HepG2 (cell line): ENCODE measurements around the gene AGBL3. TPM values are rescaled to one million over a fixed set of nuclear protein-coding genes. Genes with fewer than 3 reads are reported as not detected.

Source experiments
- ATAC-seq: fragments of 200-7000 bp; cut with Tn5 transposase; 3 replicates; pipeline ENCODE4 v1.9.1; 2020; ENCODE audit warnings: mild to moderate bottlenecking, moderate library complexity
- BruUV-seq: library from RNA; stranded (reverse); fragments of 400-500 nt; replicated peaks from 2 replicates; lab custom pipeline; 2021; lab: Mats Ljungman, UMichigan
- CTCF ChIA-PET: fragments of 300-600 bp; formaldehyde crosslinking; extraction: SDS; loops from one replicate; lab custom pipeline; 2021; ENCODE audit warnings: low total read pairs, inconsistent platforms, low intra/inter-chr PET ratio; lab: Yijun Ruan, JAX
- POLR2A ChIA-PET: fragments of 350-600 bp; sonication (Branson Sonifier 250); formaldehyde crosslinking; loops from one replicate; lab custom pipeline; 2020; ENCODE audit warnings: antibody characterized with exemption, inconsistent platforms; lab: Yijun Ruan, JAX
- DNase-seq: peaks from one replicate; pipeline ENCODE4 v3.0.0-alpha.2; 2015; ENCODE audit warnings: low spot score
- FAIRE-seq: peaks from 3 replicates; lab custom pipeline; 2011; peaks lifted over from hg19 to GRCh38; lab: Jason Lieb, UNC
- H2AFZ ChIP-seq: one replicate; pipeline ENCODE4 v1.6.1; 2011; ENCODE audit warnings: low read length, inconsistent platforms
- H3K27ac ChIP-seq: fragments of 300-600 bp; 3 replicates; pipeline ENCODE4 v1.8.0; 2011; ENCODE audit warnings: mixed run types, mild to moderate bottlenecking, mixed read lengths, low read length, inconsistent platforms; ENCODE audit not compliant: insufficient read depth; ENCODE audit errors: extremely low read length
- H3K27me3 ChIP-seq, 2 experiments: fragments of 200-600 bp in 1 of 2; 2 replicates in 1 of 2; 3 replicates in 1 of 2; pipeline versions ENCODE4 v1.6.0 to v1.8.0; 2011; ENCODE audit warnings: low read length in 2 of 2, mild to moderate bottlenecking in 2 of 2, moderate library complexity in 2 of 2, inconsistent platforms in 1 of 2; ENCODE audit not compliant: insufficient read depth in 2 of 2, control insufficient read depth in 1 of 2
- H3K36me3 ChIP-seq, 2 experiments: fragments of 200-600 bp in 1 of 2; replicated peaks in 1 of 2; 2 replicates in 1 of 2; 3 replicates in 1 of 2; pipeline versions ENCODE4 v1.5.1 to v1.8.0; 2011; ENCODE audit warnings: low read length in 2 of 2, inconsistent platforms in 1 of 2; ENCODE audit not compliant: insufficient read depth in 2 of 2, control insufficient read depth in 1 of 2
- H3K4me1 ChIP-seq: 2 replicates; pipeline ENCODE4 v1.5.1; 2012; ENCODE audit warnings: low read length, inconsistent platforms; ENCODE audit not compliant: insufficient read depth
- H3K4me2 ChIP-seq: 2 replicates; pipeline ENCODE4 v1.6.0; 2011; ENCODE audit warnings: low read depth, low read length, inconsistent platforms
- H3K4me3 ChIP-seq, 3 experiments: fragments of 200-600 bp in 1 of 3; sonication (generic), shearing (Covaris generic) in 1 of 3; replicated peaks in 1 of 3; 2 replicates each; pipeline ENCODE4 v1.5.1; 2011 to 2016; ENCODE audit warnings: low read length in 3 of 3, inconsistent platforms in 2 of 3, low read depth in 2 of 3, mild to moderate bottlenecking in 2 of 3, control low read depth in 1 of 3, mixed read lengths in 1 of 3; ENCODE audit not compliant: insufficient read depth in 1 of 3
- H3K79me2 ChIP-seq: one replicate; pipeline ENCODE4 v1.6.1; 2011; ENCODE audit warnings: low read length, inconsistent platforms; ENCODE audit not compliant: insufficient read depth
- H3K9ac ChIP-seq: 2 replicates; pipeline ENCODE4 v1.6.0; 2011; ENCODE audit warnings: mild to moderate bottlenecking, low read depth, low read length, inconsistent platforms; ENCODE audit not compliant: insufficient read depth
- H3K9me3 ChIP-seq: 2 replicates; pipeline ENCODE4 v1.5.1; 2012; ENCODE audit warnings: mild to moderate bottlenecking, low read length
- H4K20me1 ChIP-seq: 2 replicates; pipeline ENCODE4 v1.6.0; 2011; ENCODE audit warnings: inconsistent platforms, mild to moderate bottlenecking, low read length, moderate library complexity; ENCODE audit not compliant: insufficient read depth
- HDAC2 ChIP-seq: sonication (generic); formaldehyde crosslinking; IDR thresholded peaks from 2 replicates; pipeline ENCODE4 v1.4.0; 2020; ENCODE audit warnings: missing genetic modification reagents
- HMG20A ChIP-seq: IDR thresholded peaks from 2 replicates; pipeline ENCODE4 v1.6.1; 2016; ENCODE audit warnings: borderline replicate concordance
- HNRNPK ChIP-seq: fragments of 200-400 bp; formaldehyde crosslinking; IDR thresholded peaks from 2 replicates; pipeline ENCODE4 v1.6.1; 2018; ENCODE audit warnings: low read length, low read depth, moderate library complexity, mild to moderate bottlenecking; ENCODE audit not compliant: poor library complexity, severe bottlenecking
- MATR3 ChIP-seq: sonication (generic); formaldehyde crosslinking; IDR thresholded peaks from 2 replicates; pipeline ENCODE4 v1.4.0; 2020; ENCODE audit warnings: missing genetic modification reagents
- RNF2 ChIP-seq: fragments of 450-650 bp; conservative IDR thresholded peaks from 2 replicates; pipeline ENCODE4 v1.6.1; 2016; ENCODE audit warnings: low read depth
- SMARCC2 ChIP-seq: fragments of 450-650 bp; IDR thresholded peaks from 2 replicates; pipeline ENCODE4 v1.6.1; 2017; ENCODE audit warnings: antibody characterized with exemption, mild to moderate bottlenecking
- SP2 ChIP-seq: sonication (generic); formaldehyde crosslinking; IDR thresholded peaks from 2 replicates; pipeline ENCODE4 v1.5.1; 2020; ENCODE audit warnings: mild to moderate bottlenecking, missing genetic modification reagents
- TIGD3 ChIP-seq: sonication (generic); formaldehyde crosslinking; IDR thresholded peaks from 2 replicates; pipeline ENCODE4 v1.5.1; 2020; ENCODE audit warnings: mild to moderate bottlenecking, missing genetic modification reagents, borderline replicate concordance
- TSC22D2 ChIP-seq: sonication (generic); formaldehyde crosslinking; IDR thresholded peaks from 2 replicates; pipeline ENCODE4 v1.5.1; 2020; ENCODE audit warnings: missing genetic modification reagents, mild to moderate bottlenecking, borderline replicate concordance
- ZEB1 ChIP-seq: IDR thresholded peaks from 2 replicates; pipeline ENCODE4 v1.6.1; 2012; ENCODE audit warnings: mild to moderate bottlenecking, low read depth, inconsistent platforms; ENCODE audit not compliant: insufficient replicate concordance
- ZKSCAN5 ChIP-seq: sonication (generic); formaldehyde crosslinking; IDR thresholded peaks from 2 replicates; pipeline ENCODE4 v1.5.1; 2020; ENCODE audit warnings: mild to moderate bottlenecking, missing genetic modification reagents
- ZNF329 ChIP-seq: sonication (generic); formaldehyde crosslinking; IDR thresholded peaks from 2 replicates; pipeline ENCODE4 v1.9.0; 2021; ENCODE audit warnings: low read depth, mild to moderate bottlenecking, missing genetic modification reagents
- WGBS: methylation state at CpG from one replicate; pipeline ENCODE4 v1.1.6; 2017; ENCODE audit warnings: low lambda C conversion rate; 5-methylcytosine and 5-hydroxymethylcytosine counted together
- in situ Hi-C: cut with HindIII; loops from 2 replicates; pipeline ENCODE4 v1.10.0; 2017; ENCODE audit warnings: low pct_unique_long_range_greater_than_20kb; ENCODE audit not compliant: extremely low pct_ligation_motif_present
- intact Hi-C: fragments of 100-400 bp; cut with micrococcal nuclease; formaldehyde crosslinking; loops from one replicate; pipeline ENCODE4 v1.10.0; 2022; ENCODE audit not compliant: unreplicated experiment
- polyA plus RNA-seq, 8 experiments: library from polyadenylated mRNA; depleted of rRNA in 3 of 8; stranded (reverse) in 7 of 8; unstranded in 1 of 8; fragments of >200 nt; fragmentation: Illumina TruSeq in 4 of 8; extraction: Trizol in 4 of 8; gene quantifications; 2 replicates each; pipeline versions ENCODE4 v1.2.1 to v1.2.3, GENCODE V29; 2011 to 2016; ENCODE audit warnings: low read depth in 4 of 8, missing spikeins in 1 of 8, mixed read lengths in 1 of 8; ENCODE audit not compliant: insufficient read depth in 1 of 8
- total RNA-seq, 5 experiments: library from RNA; depleted of rRNA; stranded (reverse); fragments of >200 nt; fragmentation: Illumina TruSeq; extraction: Trizol; gene quantifications; 2 replicates each; pipeline ENCODE4 v1.2.3, GENCODE V29; 2016; ENCODE audit warnings: low read depth in 1 of 5
- TF ChIP-seq, protein P1 (sequence below): sonication (generic); formaldehyde crosslinking; IDR thresholded peaks from 2 replicates; pipeline ENCODE4 v1.8.0; 2022; ENCODE audit warnings: mild to moderate bottlenecking, missing genetic modification reagents, moderate library complexity
- TF ChIP-seq, protein P2 (sequence below): sonication (generic); formaldehyde crosslinking; IDR thresholded peaks from 2 replicates; pipeline ENCODE4 v1.5.0; 2020; ENCODE audit warnings: mild to moderate bottlenecking, missing genetic modification reagents, borderline replicate concordance

AGBL3 gene
- total and polyA plus RNA-seq, 2 of the 13 experiments (the other 11 are each of a cell fraction or from before 2014, with no cell fraction given): 2.2 to 7.2 TPM

GRCh38 chr7:135174941-135175340, 188.6 kb downstream of the AGBL3 start:
- Histone ChIP-seq H2AFZ (no peak overlapping the region), H3K27me3 (no peaks in the 10 kb centered on the region; a peak in 1 of 5 replicates), H3K27ac (no peak overlapping the region), H3K9me3 (peaks cover 12% of the 10 kb centered on the region), H3K79me2 (peaks cover 54% of the 10 kb centered on the region), H3K4me3 (no peak overlapping the region), H3K4me1 (peaks cover 43% of the 10 kb centered on the region), H3K4me2 (peak overlapping the region; percentile 52), H3K36me3 (peaks cover 9 to 47% of the 10 kb centered on the region in 2 experiments), H3K9ac (no peak overlapping the region), H4K20me1 (peaks cover 5% of the 10 kb centered on the region; the same call in 1 of the 2 replicates)
- in situ Hi-C loops: loop anchor here (5.0 kb wide), 1 partner anchor 37 kb away; the partner anchor contains the start of gene WDR91
- intact Hi-C loops: loop anchor here (5.0 kb wide), 1 partner anchor 283 kb away; no protein-coding TSS in a partner anchor
- ATAC-seq: no peak
- CTCF ChIA-PET: no interaction called here
- POLR2A ChIA-PET: interaction anchor here (1.0 kb wide), 1 partner anchor 36 kb away, joined by 3 read pairs; the partner anchor contains the start of gene WDR91
- no peak for FAIRE-seq
- no peak for DNase-seq
- no peak for TF ChIP-seq ZEB1
- no peak for TF ChIP-seq HMG20A (CRISPR knock-in tag)
- no peak for TF ChIP-seq SP2 (CRISPR knock-in tag)
- TF ChIP-seq, protein P1, sequence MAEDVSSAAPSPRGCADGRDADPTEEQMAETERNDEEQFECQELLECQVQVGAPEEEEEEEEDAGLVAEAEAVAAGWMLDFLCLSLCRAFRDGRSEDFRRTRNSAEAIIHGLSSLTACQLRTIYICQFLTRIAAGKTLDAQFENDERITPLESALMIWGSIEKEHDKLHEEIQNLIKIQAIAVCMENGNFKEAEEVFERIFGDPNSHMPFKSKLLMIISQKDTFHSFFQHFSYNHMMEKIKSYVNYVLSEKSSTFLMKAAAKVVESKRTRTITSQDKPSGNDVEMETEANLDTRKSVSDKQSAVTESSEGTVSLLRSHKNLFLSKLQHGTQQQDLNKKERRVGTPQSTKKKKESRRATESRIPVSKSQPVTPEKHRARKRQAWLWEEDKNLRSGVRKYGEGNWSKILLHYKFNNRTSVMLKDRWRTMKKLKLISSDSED (CRISPR knock-in tag): no peak
- no peak for TF ChIP-seq HDAC2
- no peak for TF ChIP-seq SMARCC2
- TF ChIP-seq TIGD3: no peak
- TF ChIP-seq TSC22D2 (CRISPR knock-in tag): no peak
- TF ChIP-seq ZNF329 (CRISPR knock-in tag): no peak
- no peak for TF ChIP-seq ZKSCAN5 (CRISPR knock-in tag)
- TF ChIP-seq RNF2: no peak
- TF ChIP-seq HNRNPK: no peak
- TF ChIP-seq, protein P2, sequence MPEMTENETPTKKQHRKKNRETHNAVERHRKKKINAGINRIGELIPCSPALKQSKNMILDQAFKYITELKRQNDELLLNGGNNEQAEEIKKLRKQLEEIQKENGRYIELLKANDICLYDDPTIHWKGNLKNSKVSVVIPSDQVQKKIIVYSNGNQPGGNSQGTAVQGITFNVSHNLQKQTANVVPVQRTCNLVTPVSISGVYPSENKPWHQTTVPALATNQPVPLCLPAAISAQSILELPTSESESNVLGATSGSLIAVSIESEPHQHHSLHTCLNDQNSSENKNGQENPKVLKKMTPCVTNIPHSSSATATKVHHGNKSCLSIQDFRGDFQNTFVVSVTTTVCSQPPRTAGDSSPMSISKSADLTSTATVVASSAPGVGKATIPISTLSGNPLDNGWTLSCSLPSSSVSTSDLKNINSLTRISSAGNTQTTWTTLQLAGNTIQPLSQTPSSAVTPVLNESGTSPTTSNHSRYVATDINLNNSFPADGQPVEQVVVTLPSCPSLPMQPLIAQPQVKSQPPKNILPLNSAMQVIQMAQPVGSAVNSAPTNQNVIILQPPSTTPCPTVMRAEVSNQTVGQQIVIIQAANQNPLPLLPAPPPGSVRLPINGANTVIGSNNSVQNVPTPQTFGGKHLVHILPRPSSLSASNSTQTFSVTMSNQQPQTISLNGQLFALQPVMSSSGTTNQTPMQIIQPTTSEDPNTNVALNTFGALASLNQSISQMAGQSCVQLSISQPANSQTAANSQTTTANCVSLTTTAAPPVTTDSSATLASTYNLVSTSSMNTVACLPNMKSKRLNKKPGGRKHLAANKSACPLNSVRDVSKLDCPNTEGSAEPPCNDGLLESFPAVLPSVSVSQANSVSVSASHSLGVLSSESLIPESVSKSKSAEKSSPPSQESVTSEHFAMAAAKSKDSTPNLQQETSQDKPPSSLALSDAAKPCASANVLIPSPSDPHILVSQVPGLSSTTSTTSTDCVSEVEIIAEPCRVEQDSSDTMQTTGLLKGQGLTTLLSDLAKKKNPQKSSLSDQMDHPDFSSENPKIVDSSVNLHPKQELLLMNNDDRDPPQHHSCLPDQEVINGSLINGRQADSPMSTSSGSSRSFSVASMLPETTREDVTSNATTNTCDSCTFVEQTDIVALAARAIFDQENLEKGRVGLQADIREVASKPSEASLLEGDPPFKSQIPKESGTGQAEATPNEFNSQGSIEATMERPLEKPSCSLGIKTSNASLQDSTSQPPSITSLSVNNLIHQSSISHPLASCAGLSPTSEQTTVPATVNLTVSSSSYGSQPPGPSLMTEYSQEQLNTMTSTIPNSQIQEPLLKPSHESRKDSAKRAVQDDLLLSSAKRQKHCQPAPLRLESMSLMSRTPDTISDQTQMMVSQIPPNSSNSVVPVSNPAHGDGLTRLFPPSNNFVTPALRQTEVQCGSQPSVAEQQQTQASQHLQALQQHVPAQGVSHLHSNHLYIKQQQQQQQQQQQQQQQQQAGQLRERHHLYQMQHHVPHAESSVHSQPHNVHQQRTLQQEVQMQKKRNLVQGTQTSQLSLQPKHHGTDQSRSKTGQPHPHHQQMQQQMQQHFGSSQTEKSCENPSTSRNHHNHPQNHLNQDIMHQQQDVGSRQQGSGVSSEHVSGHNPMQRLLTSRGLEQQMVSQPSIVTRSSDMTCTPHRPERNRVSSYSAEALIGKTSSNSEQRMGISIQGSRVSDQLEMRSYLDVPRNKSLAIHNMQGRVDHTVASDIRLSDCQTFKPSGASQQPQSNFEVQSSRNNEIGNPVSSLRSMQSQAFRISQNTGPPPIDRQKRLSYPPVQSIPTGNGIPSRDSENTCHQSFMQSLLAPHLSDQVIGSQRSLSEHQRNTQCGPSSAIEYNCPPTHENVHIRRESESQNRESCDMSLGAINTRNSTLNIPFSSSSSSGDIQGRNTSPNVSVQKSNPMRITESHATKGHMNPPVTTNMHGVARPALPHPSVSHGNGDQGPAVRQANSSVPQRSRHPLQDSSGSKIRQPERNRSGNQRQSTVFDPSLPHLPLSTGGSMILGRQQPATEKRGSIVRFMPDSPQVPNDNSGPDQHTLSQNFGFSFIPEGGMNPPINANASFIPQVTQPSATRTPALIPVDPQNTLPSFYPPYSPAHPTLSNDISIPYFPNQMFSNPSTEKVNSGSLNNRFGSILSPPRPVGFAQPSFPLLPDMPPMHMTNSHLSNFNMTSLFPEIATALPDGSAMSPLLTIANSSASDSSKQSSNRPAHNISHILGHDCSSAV (CRISPR knock-in tag): no peak
- TF ChIP-seq MATR3 (CRISPR knock-in tag): no peak
- WGBS: 92% methylated on average over 7 of the region's 7 CpGs
- no TSS peak for BruUV-seq
